HuH-7 (cell line): ENCODE results near the gene ARID3B.
"Not testable (repeated sequence)": the region's sequence is repeated elsewhere in the genome, so short reads cannot be mapped to it uniquely, and the experiment has no call there.

Experiments used
- DNase-seq: peaks from one replicate; pipeline ENCODE4 v3.0.0; 2011; ENCODE audit warnings: low spot score

Gene ARID3B

GRCh38 chr15:74571191-74571590 lies 30.2 kb downstream of the ARID3B start:
- no peak for DNase-seq

DNA sequence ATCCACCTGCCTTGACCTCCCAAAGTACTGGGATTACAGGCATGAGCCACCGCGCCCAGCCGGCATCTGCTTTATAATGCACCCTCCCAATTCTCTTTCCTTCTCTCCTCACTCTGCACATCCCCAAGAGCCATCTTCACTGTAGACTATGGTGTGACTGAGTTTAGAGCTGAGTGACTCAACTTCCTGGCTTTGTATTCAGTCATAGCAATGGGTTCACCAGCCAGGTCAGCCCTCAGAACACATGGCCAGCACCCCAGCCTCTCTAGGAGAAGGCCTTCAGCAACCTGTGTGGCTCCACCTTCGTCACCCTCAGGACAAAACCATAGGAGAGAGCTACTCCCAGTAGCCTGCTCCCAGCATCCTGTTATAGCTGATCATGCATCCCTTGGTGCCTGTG lies 33.0 kb downstream of the ARID3B start:
- DNase-seq = no peak

GRCh38 chr15:74578496-74578994 lies 37.5 kb downstream of the ARID3B start:
- DNase-seq = no peak

- no peak for DNase-seq
Measured at GRCh38 chr15:74579001-74579400, 38.0 kb downstream of the ARID3B start.

DNA sequence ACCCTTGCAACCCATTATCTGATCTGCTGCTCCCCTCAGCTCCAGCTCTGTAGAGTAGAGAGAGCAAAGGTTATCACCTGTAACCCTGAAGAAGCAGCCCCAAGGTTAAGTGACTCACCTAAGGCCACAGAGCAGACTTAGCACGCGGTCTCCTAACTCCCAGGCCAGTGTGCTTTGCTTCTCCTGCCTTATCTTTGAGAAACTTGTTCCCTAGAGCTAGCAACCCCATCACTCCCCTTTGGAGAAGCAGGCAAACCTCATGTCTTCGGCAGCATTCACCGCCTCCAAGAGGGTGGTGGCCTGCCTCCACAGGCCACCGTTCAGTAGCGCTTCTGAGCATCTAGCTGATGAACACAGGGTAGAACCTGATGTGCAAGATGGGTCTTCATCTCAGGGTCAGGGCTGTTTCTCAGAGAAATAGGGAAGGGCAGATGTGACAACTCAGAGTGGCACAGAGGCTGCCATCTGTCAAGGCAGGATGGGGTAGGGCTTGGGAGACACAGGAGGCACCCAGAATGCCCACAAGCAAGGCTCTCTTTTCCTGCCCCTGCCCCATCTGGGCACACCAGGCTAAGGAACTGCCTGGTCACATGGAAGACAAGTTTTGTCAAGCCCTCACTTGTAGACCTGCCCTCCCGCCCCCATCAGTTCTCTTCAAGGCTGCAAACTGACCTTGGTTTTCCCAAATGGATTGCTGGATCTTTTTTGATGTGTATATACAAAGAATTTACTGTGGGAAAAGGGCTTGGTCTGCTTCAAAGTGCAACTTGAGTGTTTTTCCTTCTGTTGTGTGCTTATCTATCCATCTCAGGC lies 39.7 kb downstream of the ARID3B start:
- no peak for DNase-seq

GRCh38 chr15:74584204-74584603 lies 43.2 kb downstream of the ARID3B start:
- DNase-seq = no peak

DNA sequence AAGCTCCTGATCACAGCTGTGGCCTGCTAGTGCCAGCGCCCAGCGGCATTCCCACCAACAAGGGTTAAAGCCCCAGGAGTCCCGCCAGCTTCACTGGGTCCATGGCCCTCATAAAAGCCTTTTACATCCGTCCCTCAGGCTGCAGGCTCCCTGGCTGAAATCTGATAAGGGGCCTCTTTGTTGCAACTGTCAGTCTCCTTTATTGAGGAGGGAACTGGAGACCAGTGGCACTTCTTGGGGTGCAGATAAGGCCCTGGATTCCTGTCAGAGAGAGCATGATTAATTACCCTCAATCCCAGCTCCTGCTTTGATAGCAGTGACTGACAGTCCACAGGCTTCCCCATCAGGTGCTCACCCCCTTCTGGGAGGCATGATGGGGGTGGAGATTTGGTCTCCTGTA lies 43.8 kb downstream of the ARID3B start:
- DNase-seq = no peak

DNA sequence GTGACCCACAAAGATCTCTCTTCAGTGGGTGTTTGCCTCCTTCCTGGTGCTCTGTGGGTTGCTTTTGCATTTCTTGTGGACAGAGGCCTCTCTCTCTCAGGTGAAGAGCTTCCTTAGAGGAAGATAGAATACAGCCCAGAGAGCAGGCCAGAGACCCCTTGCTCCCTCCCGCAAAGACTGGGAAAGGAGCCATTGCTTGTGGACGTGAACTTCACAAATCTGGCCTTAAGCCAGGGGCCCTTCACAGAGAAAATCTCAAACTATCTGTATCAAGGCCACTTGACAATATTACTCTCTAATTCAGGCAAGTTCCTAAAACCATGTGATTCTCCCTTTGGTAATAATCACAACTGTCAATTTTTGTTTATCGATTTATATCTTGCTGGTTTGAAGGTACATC lies 44.2 kb downstream of the ARID3B start:
- DNase-seq = no peak

GRCh38 chr15:74585857-74586256 lies 44.8 kb downstream of the ARID3B start:
- no peak for DNase-seq

- DNase-seq = no peak
Measured at GRCh38 chr15:74589826-74590225, 48.8 kb downstream of the ARID3B start.

DNA sequence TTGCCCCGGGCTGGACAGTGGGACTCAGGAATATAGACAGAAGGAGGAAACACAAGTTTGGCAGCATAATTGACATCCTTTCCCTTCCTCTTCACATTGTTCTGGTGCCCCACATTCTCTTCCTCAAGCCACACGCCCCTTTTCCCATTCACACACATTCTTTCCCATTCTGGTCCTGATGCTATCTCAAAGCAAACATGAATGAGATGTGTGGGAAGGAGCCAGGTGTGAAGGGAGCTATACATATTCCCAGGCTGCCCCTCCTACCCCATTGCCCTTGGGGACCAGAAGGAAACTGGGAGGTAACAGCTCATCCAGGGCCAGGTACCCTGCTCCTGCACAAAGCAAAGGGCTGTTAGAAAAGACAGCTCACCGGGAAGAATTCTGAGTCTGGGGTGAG lies 51.2 kb downstream of the ARID3B start:
- DNase-seq = no peak

GRCh38 chr15:74593122-74593521 lies 52.1 kb downstream of the ARID3B start:
- DNase-seq = no peak

DNA sequence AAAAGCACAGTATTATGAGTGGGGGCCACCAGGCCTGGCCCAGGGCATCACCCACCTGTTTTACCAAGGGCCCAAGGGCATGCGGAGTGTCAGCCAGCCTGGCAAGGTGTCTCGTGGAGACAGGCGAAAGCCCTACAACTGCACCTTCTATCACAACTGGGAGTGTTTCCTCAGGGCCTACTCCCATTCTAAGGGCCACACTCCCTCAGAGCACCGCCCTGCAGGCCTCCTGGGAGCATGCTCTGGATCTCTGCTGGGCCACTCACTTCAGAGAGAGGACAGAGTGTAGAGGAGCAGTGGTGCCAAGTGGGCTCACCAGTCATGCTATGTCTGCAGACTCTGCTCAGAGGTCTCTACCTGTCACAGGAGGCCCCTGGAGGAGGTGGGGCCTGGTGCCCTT lies 53.4 kb downstream of the ARID3B start:
- DNase-seq = no peak

GRCh38 chr15:74595271-74595670 lies 54.3 kb downstream of the ARID3B start:
- no peak for DNase-seq

- not testable (repeated sequence) for DNase-seq
Measured at GRCh38 chr15:74596736-74597135, 55.7 kb downstream of the ARID3B start.

DNA sequence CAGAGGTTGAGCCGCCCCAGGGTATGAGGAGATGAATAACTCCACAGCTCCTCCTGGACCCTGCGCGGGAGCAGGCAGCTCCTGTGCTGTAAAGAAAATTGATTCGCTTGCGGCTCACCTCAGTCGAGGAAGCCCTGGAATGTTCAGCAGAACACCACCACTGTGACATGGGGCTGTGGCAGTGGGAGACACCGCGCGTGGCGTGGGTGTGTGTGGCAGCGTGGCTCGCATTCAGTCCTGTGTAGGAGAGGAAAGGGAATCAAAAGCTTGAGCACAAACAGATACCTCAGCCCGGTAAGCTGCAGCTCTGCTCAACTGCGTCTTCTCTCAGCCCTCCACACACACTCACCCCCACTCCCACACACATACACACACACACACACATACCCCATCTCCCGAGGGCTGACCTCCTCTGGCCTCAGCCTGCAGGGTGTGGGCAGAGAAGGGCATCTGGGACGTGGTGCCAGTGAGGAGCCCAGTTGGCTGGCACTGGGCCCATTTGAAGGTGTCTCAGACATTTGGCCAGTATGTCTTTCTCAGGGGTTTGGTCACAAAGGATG lies 56.2 kb downstream of the ARID3B start:
- not testable (repeated sequence) for DNase-seq

DNA sequence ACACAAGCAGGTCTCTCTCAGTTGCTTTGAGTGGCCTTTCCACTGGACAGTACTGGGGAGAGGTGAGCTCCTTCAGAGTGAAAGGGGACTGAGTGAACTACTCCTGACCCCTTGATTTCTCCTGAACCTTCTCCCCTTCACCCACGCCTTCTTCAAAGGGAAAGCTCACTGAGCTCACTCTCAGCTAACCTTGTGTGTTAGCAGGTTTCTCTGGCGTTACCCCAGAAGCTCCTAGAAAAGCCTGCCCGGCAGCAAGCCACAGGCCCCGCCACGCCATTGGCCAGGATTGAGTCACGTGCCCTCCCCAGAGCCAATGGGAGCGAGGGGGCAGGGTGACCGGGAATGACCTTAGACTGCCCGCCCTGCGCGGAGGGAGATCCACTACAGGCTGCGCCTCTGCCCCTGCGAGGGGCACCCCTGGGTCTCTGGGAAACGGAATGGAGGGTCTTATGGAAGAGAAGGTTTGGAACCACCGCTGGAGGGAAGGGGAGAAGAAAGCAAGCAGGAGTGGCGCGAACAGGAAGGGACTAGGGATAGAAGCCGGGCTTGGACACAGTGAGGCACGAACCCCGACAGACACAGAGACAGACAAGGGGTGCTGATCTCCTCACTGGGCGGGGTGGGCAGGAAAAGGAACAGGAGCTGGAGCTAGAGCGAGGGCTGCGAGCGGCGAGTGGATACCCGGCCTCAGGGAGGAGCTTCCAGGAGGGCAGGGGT lies 57.3 kb downstream of the ARID3B start:
- DNase-seq = peak; percentile 100

- DNase-seq = no peak
Measured at GRCh38 chr15:74599156-74599555, 58.1 kb downstream of the ARID3B start.

GRCh38 chr15:74603026-74603788 lies 62.2 kb downstream of the ARID3B start:
- DNase-seq = no peak

GRCh38 chr15:74603789-74604705 lies 63.0 kb downstream of the ARID3B start:
- no peak for DNase-seq
